ENCODE data around the gene TPRG1.

TPRG1 gene

DNA sequence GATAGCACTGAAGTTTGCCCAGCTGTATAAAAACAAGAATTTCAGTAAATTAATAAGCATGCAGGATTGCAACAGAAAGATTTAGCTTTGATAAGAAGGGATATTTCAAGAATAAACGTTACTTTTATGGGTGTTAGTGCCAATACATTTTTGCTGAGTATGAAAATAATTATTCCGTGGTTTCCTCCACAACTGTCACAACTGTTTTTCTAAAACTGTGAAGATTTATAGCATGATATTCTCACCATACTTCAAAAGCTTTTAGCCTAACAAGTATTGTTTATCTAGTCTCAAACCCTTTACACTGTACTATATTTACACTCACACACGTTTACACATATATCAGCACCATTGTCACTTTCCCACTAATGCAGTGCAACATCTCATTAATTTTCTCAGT is 200.5 kb downstream of the TPRG1 start:
- Histone ChIP-seq H3K4me2 (ENCODE audit: low read length, poor library complexity, severe bottlenecking) (no peak overlapping the region), H3K4ac (ENCODE audit: low read depth in 1 of 2, low read length in 2 of 2) (no peak overlapping the region), H3K4me1 (ENCODE audit: control insufficient read depth, insufficient read depth, low read depth, low read length) (no peaks in the 10 kb centered on the region), H2BK5ac (ENCODE audit: low read depth, low read length, poor library complexity, severe bottlenecking) (no peak overlapping the region), H2BK12ac (ENCODE audit: low read length in 2 of 2) (no peak overlapping the region), H4K91ac (ENCODE audit: low read length) (no peak overlapping the region), H4K8ac (ENCODE audit: low read length) (no peak overlapping the region), H2BK15ac (ENCODE audit: low read depth, poor library complexity, severe bottlenecking) (no peak overlapping the region), H2AK5ac (ENCODE audit: low read length, severe bottlenecking) (no peak overlapping the region), H3K9me3 (ENCODE audit: control insufficient read depth, low read length) (peaks cover 1% of the 10 kb centered on the region), H2AFZ (ENCODE audit: low read depth, low read length) (no peak overlapping the region), H3K36me3 (ENCODE audit: control insufficient read depth in 1 of 2, insufficient read depth in 2 of 2, low read depth in 1 of 2, low read length in 2 of 2) (no peaks in the 10 kb centered on the region), H3K9ac (ENCODE audit: low read length) (no peak overlapping the region), H3K27ac (ENCODE audit: low read length, poor library complexity, severe bottlenecking) (no peak overlapping the region), H3K79me1 (replicated peaks; ENCODE audit: low read length, poor library complexity, severe bottlenecking) (no peaks in the 10 kb centered on the region), H3K14ac (ENCODE audit: low read length in 2 of 2) (no peak overlapping the region), H3K18ac (ENCODE audit: low read depth in 1 of 2, low read length in 2 of 2) (no peak overlapping the region), H3K4me3 (ENCODE audit: insufficient read depth in 1 of 2, low read depth in 1 of 2, low read length in 2 of 2) (no peak overlapping the region), H2BK120ac (ENCODE audit: low read depth, low read length) (no peak overlapping the region), H3K27me3 (ENCODE audit: control insufficient read depth in 1 of 2, insufficient read depth in 1 of 2, low read length in 2 of 2) (no peaks in the 10 kb centered on the region), H3K23ac (ENCODE audit: low read length in 2 of 2) (no peak overlapping the region)
- 20% methylated on average over 3 of the region's 3 CpGs for WGBS
- no peak for DNase-seq

Data from mesenchymal stem cell (in vitro differentiated cells and primary cell).